Effector CD8-positive, alpha-beta T cell (primary cell): ENCODE measurements around the gene IDI1.

Experiments used
- DNase-seq: peaks from one replicate; lab custom pipeline; 2025; lab: John Stamatoyannopoulos, UW

IDI1 gene

GRCh38 chr10:994836-995558 lies 53.9 kb downstream of the IDI1 start:
- DNase-seq = no peak

- no peak for DNase-seq
Observed at GRCh38 chr10:992871-993270, 56.0 kb downstream of the IDI1 start.

- DNase-seq = no peak
Observed at GRCh38 chr10:992467-992866, 56.5 kb downstream of the IDI1 start.

GRCh38 chr10:990808-991207 lies 58.1 kb downstream of the IDI1 start:
- no peak for DNase-seq
